MM.1S (cell line): ENCODE measurements around the gene ZBTB17.
"Not testable (repeated sequence)": the region's sequence is repeated elsewhere in the genome, so short reads cannot be mapped to it uniquely, and the experiment has no call there.

Experiments used
- DNase-seq: peaks from one replicate; pipeline ENCODE4 v3.0.0-alpha.2; 2015
- H2AFZ ChIP-seq: fragments of 300-600 bp; sonication (generic); 2 replicates; pipeline ENCODE4 v1.6.0; 2016; ENCODE audit warnings: antibody characterized with exemption, low read length
- H3F3A ChIP-seq: fragments of 300-600 bp; sonication (generic); 2 replicates; pipeline ENCODE4 v1.6.1; 2016; ENCODE audit warnings: mild to moderate bottlenecking, antibody characterized with exemption, low read length, moderate library complexity, mixed read lengths; ENCODE audit not compliant: insufficient read depth
- H3K27ac ChIP-seq: fragments of 300-600 bp; sonication (generic); 2 replicates; pipeline ENCODE4 v1.5.1; 2016; ENCODE audit warnings: mild to moderate bottlenecking, low read length
- H3K27me3 ChIP-seq: fragments of 300-600 bp; sonication (generic); replicated peaks from 2 replicates; pipeline ENCODE4 v1.6.0; 2016; ENCODE audit warnings: low read length; ENCODE audit not compliant: insufficient read depth
- H3K36me3 ChIP-seq: fragments of 300-600 bp; sonication (generic); replicated peaks from 2 replicates; pipeline ENCODE4 v1.6.1; 2016; ENCODE audit warnings: mild to moderate bottlenecking, low read length, mixed read lengths; ENCODE audit not compliant: insufficient read depth
- H3K4me1 ChIP-seq: fragments of 300-600 bp; sonication (generic); 2 replicates; pipeline ENCODE4 v1.6.1; 2016; ENCODE audit warnings: low read length, mixed read lengths
- H3K4me2 ChIP-seq: fragments of 300-600 bp; sonication (generic); 2 replicates; pipeline ENCODE4 v1.6.0; 2016; ENCODE audit warnings: low read depth, low read length
- H3K4me3 ChIP-seq: fragments of 300-600 bp; sonication (generic); 2 replicates; pipeline ENCODE4 v1.5.1; 2016; ENCODE audit warnings: low read length, mixed read lengths
- H3K79me2 ChIP-seq: fragments of 300-600 bp; sonication (generic); 2 replicates; pipeline ENCODE4 v1.6.1; 2016; ENCODE audit warnings: mixed run types, low read length, mixed read lengths
- H3K9ac ChIP-seq: fragments of 300-600 bp; sonication (generic); 2 replicates; pipeline ENCODE4 v1.6.1; 2016; ENCODE audit warnings: low read length, mixed read lengths
- H3K9me2 ChIP-seq: fragments of 300-600 bp; sonication (generic); replicated peaks from 2 replicates; pipeline ENCODE4 v1.6.1; 2016; ENCODE audit warnings: mild to moderate bottlenecking, low read length, mixed read lengths; ENCODE audit not compliant: insufficient read depth
- H3K9me3 ChIP-seq: fragments of 300-600 bp; sonication (generic); replicated peaks from 2 replicates; pipeline ENCODE4 v1.6.1; 2016; ENCODE audit warnings: mild to moderate bottlenecking, low read length, mixed read lengths; ENCODE audit not compliant: insufficient read depth
- H4K20me1 ChIP-seq: fragments of 300-600 bp; sonication (generic); 2 replicates; pipeline ENCODE4 v1.6.1; 2016; ENCODE audit warnings: mild to moderate bottlenecking, low read length, moderate library complexity, mixed read lengths; ENCODE audit not compliant: insufficient read depth
- CTCF ChIP-seq: fragments of 300-600 bp; sonication (generic); IDR thresholded peaks from 2 replicates; pipeline ENCODE4 v1.5.1; 2016; ENCODE audit warnings: antibody characterized with exemption, low read length, mixed read lengths
- EZH2 ChIP-seq: fragments of 300-600 bp; sonication (generic); optimal IDR thresholded peaks from 2 replicates; pipeline ENCODE3; 2017; ENCODE audit warnings: low read depth, mild to moderate bottlenecking, antibody characterized with exemption, low read length, mixed read lengths
- EZH2phosphoT487 ChIP-seq: fragments of 300-600 bp; sonication (generic); IDR thresholded peaks from 2 replicates; pipeline ENCODE4 v1.6.1; 2018; ENCODE audit warnings: antibody characterized with exemption, low read length

The ZBTB17 gene

GRCh38 chr1:15899266-15899665 is 76.6 kb downstream of the ZBTB17 start:
- no peak for TF ChIP-seq EZH2
- TF ChIP-seq EZH2phosphoT487, result no peak
- no peak for TF ChIP-seq CTCF
- Histone ChIP-seq H3K4me2 (no peak overlapping the region), H3F3A (peaks cover 6% of the 10 kb centered on the region; the same call in 1 of the 2 replicates), H4K20me1 (peaks cover 27% of the 10 kb centered on the region), H3K4me1 (no peaks in the 10 kb centered on the region), H3K9me3 (no peaks in the 10 kb centered on the region), H3K9ac (no peak overlapping the region), H3K36me3 (no peaks in the 10 kb centered on the region), H3K27ac (no peak overlapping the region), H3K27me3 (no peaks in the 10 kb centered on the region), H2AFZ (no peak overlapping the region), H3K4me3 (no peak overlapping the region), H3K79me2 (peaks cover 99% of the 10 kb centered on the region), H3K9me2 (no peaks in the 10 kb centered on the region)
- no peak for DNase-seq

GRCh38 chr1:15896841-15897610 is 78.9 kb downstream of the ZBTB17 start:
- not testable (repeated sequence) for H3K27ac ChIP-seq, DNase-seq, H3K9me3 ChIP-seq, H3F3A ChIP-seq, H3K4me2 ChIP-seq, H3K9ac ChIP-seq, H2AFZ ChIP-seq, H3K9me2 ChIP-seq, H3K4me3 ChIP-seq, H3K36me3 ChIP-seq, H3K4me1 ChIP-seq, H3K27me3 ChIP-seq
- Histone ChIP-seq H4K20me1 (peaks cover 14% of the 10 kb centered on the region; the same call in 1 of the 2 replicates), H3K79me2 (peaks cover 100% of the 10 kb centered on the region)

GRCh38 chr1:15895233-15895632 is 80.7 kb downstream of the ZBTB17 start:
- no peaks in the 10 kb centered on the region for H3K27me3 ChIP-seq
- no peak overlapping the region for H3K4me2 ChIP-seq
- no peaks in the 10 kb centered on the region for H3K36me3 ChIP-seq
- H3K4me1 ChIP-seq, result no peaks in the 10 kb centered on the region
- no peak overlapping the region for H3K9ac ChIP-seq
- peaks cover 100% of the 10 kb centered on the region for H3K79me2 ChIP-seq
- TF ChIP-seq EZH2phosphoT487 (no peak), EZH2 (no peak), CTCF (no peak)
- no peaks in the 10 kb centered on the region for H3K9me2 ChIP-seq
- no peaks in the 10 kb centered on the region for H3F3A ChIP-seq
- no peak overlapping the region for H3K4me3 ChIP-seq
- no peak overlapping the region for H2AFZ ChIP-seq
- DNase-seq, result no peak
- no peaks in the 10 kb centered on the region for H3K9me3 ChIP-seq
- H3K27ac ChIP-seq, result no peak overlapping the region
- H4K20me1 ChIP-seq, result peaks cover 13% of the 10 kb centered on the region

GRCh38 chr1:15892857-15893599 is 82.9 kb downstream of the ZBTB17 start:
- not testable (repeated sequence) for H3K4me1 ChIP-seq, H3K27me3 ChIP-seq, H3K9me2 ChIP-seq, H3K4me3 ChIP-seq, H3K36me3 ChIP-seq, H3K4me2 ChIP-seq, H2AFZ ChIP-seq, H3F3A ChIP-seq, H3K27ac ChIP-seq, H3K9me3 ChIP-seq, DNase-seq, H3K9ac ChIP-seq
- Histone ChIP-seq H3K79me2 (peaks cover 100% of the 10 kb centered on the region), H4K20me1 (peaks cover 18% of the 10 kb centered on the region)
